Right forelimb (tissue), 1 donor: ENCODE results near the gene MDK.
"Not testable (repeated sequence)": the region's sequence is repeated elsewhere in the genome, so short reads cannot be mapped to it uniquely, and the experiment has no call there.

Source experiments
- DNase-seq: peaks from one replicate; pipeline ENCODE4 v3.0.0-alpha.2; 2018

MDK gene

GRCh38 chr11:46369458-46370152 is 11.9 kb upstream of the MDK start:
- no peak for DNase-seq

- DNase-seq: no peak
Observed at GRCh38 chr11:46370253-46370652, 11.2 kb upstream of the MDK start.

GRCh38 chr11:46371262-46371661 is 10.2 kb upstream of the MDK start:
- not testable (repeated sequence) for DNase-seq

- no peak for DNase-seq
Observed at GRCh38 chr11:46372086-46372485, 9.4 kb upstream of the MDK start.

GRCh38 chr11:46372501-46372900 is 9.0 kb upstream of the MDK start:
- DNase-seq: not testable (repeated sequence)

- DNase-seq: no peak
Observed at GRCh38 chr11:46373787-46374740, 7.4 kb upstream of the MDK start.

- no peak for DNase-seq
Observed at GRCh38 chr11:46374815-46375214, 6.7 kb upstream of the MDK start.

- DNase-seq: no peak
Observed at GRCh38 chr11:46375392-46376101, 5.9 kb upstream of the MDK start.

GRCh38 chr11:46376258-46377050 is 5.0 kb upstream of the MDK start:
- no peak for DNase-seq

- no peak for DNase-seq
Observed at GRCh38 chr11:46377290-46377689, 4.2 kb upstream of the MDK start.

- DNase-seq: no peak
Observed at GRCh38 chr11:46377831-46378230, 3.6 kb upstream of the MDK start.

- no peak for DNase-seq
Observed at GRCh38 chr11:46378296-46378695, 3.2 kb upstream of the MDK start.

- DNase-seq: no peak
Observed at GRCh38 chr11:46378811-46379481, 2.5 kb upstream of the MDK start.

GRCh38 chr11:46379482-46380293 is 1.8 kb upstream of the MDK start:
- DNase-seq: not testable (repeated sequence)

- DNase-seq: peak; percentile 78
Observed at GRCh38 chr11:46380340-46381047, 975 bp upstream of the MDK start.

- no peak for DNase-seq
Observed at GRCh38 chr11:46381819-46382645, 563 bp downstream of the MDK start.

- DNase-seq: no peak
Observed at GRCh38 chr11:46382646-46383403, 1.4 kb downstream of the MDK start.

GRCh38 chr11:46383404-46383758 is 1.9 kb downstream of the MDK start:
- no peak for DNase-seq
